Measurements from ENCODE around the gene LRIT2. TPM values are rescaled to one million over a fixed set of nuclear protein-coding genes. Genes with fewer than 3 reads are reported as not detected.

LRIT2 gene
- polyA plus RNA-seq, 3 donors, result not detected

DNA sequence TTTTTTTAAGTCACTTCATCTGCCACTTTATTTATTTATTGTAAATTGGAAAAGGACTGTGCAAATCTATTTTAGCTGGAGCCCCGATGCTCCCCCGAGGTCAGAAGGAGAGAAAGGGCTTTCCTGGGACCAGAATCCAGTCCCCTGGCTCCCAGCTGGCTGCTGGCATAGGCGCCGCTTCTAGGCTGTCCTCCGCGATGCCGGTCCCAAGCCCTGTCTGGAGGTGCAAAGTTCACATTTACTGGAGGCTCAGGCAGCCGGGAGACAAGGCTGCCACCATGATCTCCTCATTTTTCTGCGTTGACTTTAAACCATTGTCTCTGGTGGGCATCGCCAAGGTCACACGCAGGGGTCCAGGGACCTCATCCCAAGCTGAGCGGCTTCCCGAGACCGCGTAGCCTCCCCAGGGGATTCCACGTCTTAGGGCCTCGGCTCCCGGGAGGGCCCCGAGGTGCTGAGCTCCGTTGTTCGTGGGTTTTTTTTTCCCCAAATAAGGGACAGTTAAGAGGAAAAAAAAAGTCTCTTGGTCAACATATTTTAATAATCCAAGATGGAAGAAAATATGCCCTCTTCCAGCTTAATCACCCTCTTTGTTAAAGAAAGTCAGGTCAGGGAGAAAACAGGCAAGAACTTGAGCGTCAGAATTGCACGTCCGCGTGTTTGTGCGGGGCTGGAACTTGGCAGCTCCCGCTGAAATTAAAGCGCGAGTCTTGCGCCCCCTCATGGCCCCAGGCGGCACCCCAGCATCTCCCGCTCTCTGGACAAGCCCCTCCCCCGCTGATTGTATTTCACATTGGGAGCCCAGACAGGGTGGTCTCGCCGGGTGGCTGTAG lies 31.4 kb upstream of the LRIT2 start:
- H4K20me1 ChIP-seq (ENCODE audit: insufficient read depth, low read length), result no peaks in the 10 kb centered on the region
- H3K9ac ChIP-seq (ENCODE audit: insufficient read depth, low read length, poor library complexity, severe bottlenecking), result no peak overlapping the region
- Mint-ChIP-seq H3K27me3 (ENCODE audit: low read depth in 3 of 3) (peaks cover 0 to 18% (median 4%) of the 10 kb centered on the region in 3 donors), H3K9me3 (peaks cover 0 to 2% (median 0%) of the 10 kb centered on the region in 7 donors), H3K27ac (peak overlapping the region in 1 of 7 donors; percentile 76), H3K4me1 (peaks cover 6% of the 10 kb centered on the region), H3K36me3 (no peaks in the 10 kb centered on the region), H3K4me3 (peak overlapping the region in 1 of 2 donors; percentile 8)
- no peaks in the 10 kb centered on the region for H3K4me1 ChIP-seq (ENCODE audit: control insufficient read depth in 1 of 2, insufficient read depth in 2 of 2, low read length in 2 of 2)
- no peaks in the 10 kb centered on the region for H3K36me3 ChIP-seq (replicated peaks in 1 of 2; ENCODE audit: control insufficient read depth in 1 of 2, insufficient read depth in 2 of 2, low read length in 2 of 2)
- no peaks in the 10 kb centered on the region for H3K27me3 ChIP-seq (ENCODE audit: control insufficient read depth in 2 of 2, insufficient read depth in 2 of 2, low read length in 2 of 2)
- WGBS (ENCODE audit: insufficient coverage), result 54% methylated on average over 30 of the region's 35 CpGs
- DNase-seq, result no peak
- H3K79me2 ChIP-seq (ENCODE audit: insufficient read depth, low read length), result no peaks in the 10 kb centered on the region
- H3K9me3 ChIP-seq (replicated peaks in 1 of 2; ENCODE audit: control insufficient read depth in 1 of 2, insufficient read depth in 1 of 2, low read length in 2 of 2), result no peaks in the 10 kb centered on the region
- H2AFZ ChIP-seq (ENCODE audit: insufficient read depth, low read depth, low read length, poor library complexity, severe bottlenecking), result no peak overlapping the region
- no peak overlapping the region for H3K4me3 ChIP-seq (replicated peaks in 1 of 3; ENCODE audit: low read depth in 2 of 3, low read length in 3 of 3)
- no peak overlapping the region for H3K4me2 ChIP-seq (replicated peaks; ENCODE audit: extremely low read depth, low read length, poor library complexity, severe bottlenecking)
- TF ChIP-seq, protein P1, sequence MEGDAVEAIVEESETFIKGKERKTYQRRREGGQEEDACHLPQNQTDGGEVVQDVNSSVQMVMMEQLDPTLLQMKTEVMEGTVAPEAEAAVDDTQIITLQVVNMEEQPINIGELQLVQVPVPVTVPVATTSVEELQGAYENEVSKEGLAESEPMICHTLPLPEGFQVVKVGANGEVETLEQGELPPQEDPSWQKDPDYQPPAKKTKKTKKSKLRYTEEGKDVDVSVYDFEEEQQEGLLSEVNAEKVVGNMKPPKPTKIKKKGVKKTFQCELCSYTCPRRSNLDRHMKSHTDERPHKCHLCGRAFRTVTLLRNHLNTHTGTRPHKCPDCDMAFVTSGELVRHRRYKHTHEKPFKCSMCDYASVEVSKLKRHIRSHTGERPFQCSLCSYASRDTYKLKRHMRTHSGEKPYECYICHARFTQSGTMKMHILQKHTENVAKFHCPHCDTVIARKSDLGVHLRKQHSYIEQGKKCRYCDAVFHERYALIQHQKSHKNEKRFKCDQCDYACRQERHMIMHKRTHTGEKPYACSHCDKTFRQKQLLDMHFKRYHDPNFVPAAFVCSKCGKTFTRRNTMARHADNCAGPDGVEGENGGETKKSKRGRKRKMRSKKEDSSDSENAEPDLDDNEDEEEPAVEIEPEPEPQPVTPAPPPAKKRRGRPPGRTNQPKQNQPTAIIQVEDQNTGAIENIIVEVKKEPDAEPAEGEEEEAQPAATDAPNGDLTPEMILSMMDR (IDR thresholded peaks at IDR 0.05), result peak; percentile 52
- H3K27ac ChIP-seq (ENCODE audit: low read depth in 1 of 2, low read length in 2 of 2), result no peak overlapping the region
- intact Hi-C loops (cut with micrococcal nuclease), result no loop called here

DNA sequence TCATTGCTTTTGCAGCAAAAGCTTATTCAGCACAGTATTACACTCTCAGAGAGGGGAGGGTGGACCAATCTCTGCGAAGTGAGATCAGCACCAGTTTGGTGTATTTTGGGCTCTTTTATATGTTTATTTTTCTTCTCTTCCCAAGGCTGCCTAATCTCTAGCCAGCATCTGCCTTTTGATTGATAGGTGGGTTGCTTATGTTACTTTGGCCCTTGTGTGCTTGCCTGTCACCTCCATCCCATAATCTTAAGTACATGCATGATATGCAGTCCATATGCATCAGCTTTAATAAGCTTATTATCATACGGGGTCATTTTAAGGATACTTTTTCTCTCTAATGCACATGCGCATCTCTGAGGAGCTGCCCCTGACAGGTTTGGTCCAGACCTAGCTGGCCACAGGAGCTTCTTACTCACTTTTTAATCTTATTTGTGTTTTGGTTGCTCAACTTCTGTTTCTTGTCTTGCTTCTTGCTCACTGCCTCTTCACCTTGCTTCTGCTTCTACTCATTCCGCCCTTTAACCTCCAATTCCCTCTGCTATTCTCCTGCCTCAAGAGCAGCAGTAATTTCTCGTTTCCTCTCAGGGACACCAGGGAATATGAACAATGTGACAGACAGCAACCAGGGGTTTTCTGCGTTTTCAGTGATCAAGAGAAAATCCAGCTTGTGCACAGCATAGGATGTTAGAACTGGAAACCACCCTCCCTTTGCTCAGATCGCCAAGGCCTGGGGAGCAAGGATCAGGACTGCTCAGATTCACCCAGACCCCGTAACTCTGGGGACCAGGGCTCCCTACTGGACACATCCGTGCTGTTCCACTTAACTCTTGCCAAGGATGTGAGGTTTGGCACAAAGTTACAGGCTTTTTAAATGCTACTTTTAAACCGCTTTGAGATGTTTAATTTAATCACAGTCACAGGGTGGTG lies 29.5 kb upstream of the LRIT2 start:
- Histone ChIP-seq H3K9me3 (replicated peaks in 1 of 2; ENCODE audit: control insufficient read depth in 1 of 2, insufficient read depth in 1 of 2, low read length in 2 of 2) (no peaks in the 10 kb centered on the region), H3K4me1 (ENCODE audit: control insufficient read depth in 1 of 2, insufficient read depth in 2 of 2, low read length in 2 of 2) (no peaks in the 10 kb centered on the region), H3K36me3 (replicated peaks in 1 of 2; ENCODE audit: control insufficient read depth in 1 of 2, insufficient read depth in 2 of 2, low read length in 2 of 2) (no peaks in the 10 kb centered on the region), H3K4me3 (replicated peaks in 1 of 3; ENCODE audit: low read depth in 2 of 3, low read length in 3 of 3) (no peak overlapping the region), H3K4me2 (replicated peaks; ENCODE audit: extremely low read depth, low read length, poor library complexity, severe bottlenecking) (no peak overlapping the region), H4K20me1 (ENCODE audit: insufficient read depth, low read length) (no peaks in the 10 kb centered on the region), H3K27me3 (ENCODE audit: control insufficient read depth in 2 of 2, insufficient read depth in 2 of 2, low read length in 2 of 2) (no peaks in the 10 kb centered on the region), H3K27ac (ENCODE audit: low read depth in 1 of 2, low read length in 2 of 2) (no peak overlapping the region), H3K9ac (ENCODE audit: insufficient read depth, low read length, poor library complexity, severe bottlenecking) (no peak overlapping the region), H3K79me2 (ENCODE audit: insufficient read depth, low read length) (no peaks in the 10 kb centered on the region), H2AFZ (ENCODE audit: insufficient read depth, low read depth, low read length, poor library complexity, severe bottlenecking) (no peak overlapping the region)
- DNase-seq, result no peak
- intact Hi-C loops (cut with micrococcal nuclease), result no loop called here
- Mint-ChIP-seq H3K36me3 (no peaks in the 10 kb centered on the region), H3K27me3 (ENCODE audit: low read depth in 3 of 3) (peaks cover 0 to 18% (median 8%) of the 10 kb centered on the region in 3 donors), H3K27ac (no peak overlapping the region), H3K9me3 (peaks cover 0 to 2% (median 0%) of the 10 kb centered on the region in 7 donors), H3K4me3 (no peak overlapping the region), H3K4me1 (peaks cover 6% of the 10 kb centered on the region)
- TF ChIP-seq, protein P1 (IDR thresholded peaks at IDR 0.05), result no peak
- 85% methylated on average over 5 of the region's 10 CpGs for WGBS (ENCODE audit: insufficient coverage)

All from CD14-positive monocyte (primary cell).